Measurements from ENCODE around the gene SLFN12L.

DNA sequence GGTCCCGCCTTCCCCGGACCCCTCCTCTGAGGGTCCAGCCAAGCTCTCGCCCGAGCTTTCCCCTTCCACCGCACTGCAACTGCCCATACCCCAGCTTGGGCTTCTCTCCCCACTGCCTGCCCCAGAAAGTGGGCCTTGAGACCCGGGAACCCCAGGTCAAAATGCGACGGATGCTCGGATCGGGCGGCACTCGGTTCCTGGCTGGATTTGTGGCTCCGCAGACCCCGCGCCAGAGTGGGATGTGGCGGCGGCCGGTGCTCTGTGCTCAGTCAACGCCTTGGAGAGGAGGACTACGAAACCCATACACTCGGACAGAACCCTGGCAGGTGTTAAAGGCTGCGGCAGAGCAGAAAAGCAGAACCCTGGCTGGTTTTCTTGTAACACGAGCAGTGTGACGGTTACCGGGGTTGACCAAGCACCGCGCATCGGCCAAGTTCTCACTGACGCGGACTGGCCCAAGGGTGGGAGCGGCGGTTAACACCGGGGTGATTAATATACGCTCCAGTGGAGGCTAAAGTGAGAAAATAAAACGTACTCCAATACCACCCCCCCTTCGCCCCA is 88.0 kb downstream of the SLFN12L start:
- TF ChIP-seq, protein P1, sequence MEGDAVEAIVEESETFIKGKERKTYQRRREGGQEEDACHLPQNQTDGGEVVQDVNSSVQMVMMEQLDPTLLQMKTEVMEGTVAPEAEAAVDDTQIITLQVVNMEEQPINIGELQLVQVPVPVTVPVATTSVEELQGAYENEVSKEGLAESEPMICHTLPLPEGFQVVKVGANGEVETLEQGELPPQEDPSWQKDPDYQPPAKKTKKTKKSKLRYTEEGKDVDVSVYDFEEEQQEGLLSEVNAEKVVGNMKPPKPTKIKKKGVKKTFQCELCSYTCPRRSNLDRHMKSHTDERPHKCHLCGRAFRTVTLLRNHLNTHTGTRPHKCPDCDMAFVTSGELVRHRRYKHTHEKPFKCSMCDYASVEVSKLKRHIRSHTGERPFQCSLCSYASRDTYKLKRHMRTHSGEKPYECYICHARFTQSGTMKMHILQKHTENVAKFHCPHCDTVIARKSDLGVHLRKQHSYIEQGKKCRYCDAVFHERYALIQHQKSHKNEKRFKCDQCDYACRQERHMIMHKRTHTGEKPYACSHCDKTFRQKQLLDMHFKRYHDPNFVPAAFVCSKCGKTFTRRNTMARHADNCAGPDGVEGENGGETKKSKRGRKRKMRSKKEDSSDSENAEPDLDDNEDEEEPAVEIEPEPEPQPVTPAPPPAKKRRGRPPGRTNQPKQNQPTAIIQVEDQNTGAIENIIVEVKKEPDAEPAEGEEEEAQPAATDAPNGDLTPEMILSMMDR (IDR thresholded peaks at IDR 0.05) = no peak
- TF ChIP-seq POLR2A (IDR thresholded peaks at IDR 0.05) = no peak

Measured in vagina (tissue), 2 donors.